CD4-positive, alpha-beta T cell treated with Interleukin-6 for 4 hours (primary cell): ENCODE results near the gene C1QL3.

Source experiments
- DNase-seq: peaks from one replicate; pipeline ENCODE4 v3.0.0-alpha.2; 2020; ENCODE audit warnings: mixed read lengths

Gene C1QL3

GRCh38 chr10:16521311-16522016 lies at the start of gene C1QL3:
C1QL3 (minus strand) TSS chr10:16521879; CDS start chr10:16521065, 814 bp downstream.
- peak; percentile 4 for DNase-seq

- DNase-seq: no peak
Measured at GRCh38 chr10:16570731-16571130, 49.1 kb upstream of the C1QL3 start.

GRCh38 chr10:16566202-16566805 lies 44.6 kb upstream of the C1QL3 start:
- no peak for DNase-seq

GRCh38 chr10:16565604-16566003 lies 43.9 kb upstream of the C1QL3 start:
- no peak for DNase-seq

- no peak for DNase-seq
Measured at GRCh38 chr10:16562891-16563290, 41.2 kb upstream of the C1QL3 start.

- no peak for DNase-seq
Measured at GRCh38 chr10:16559236-16559773, 37.6 kb upstream of the C1QL3 start.

GRCh38 chr10:16547973-16548372 lies 26.3 kb upstream of the C1QL3 start:
- DNase-seq: no peak

GRCh38 chr10:16545116-16545736 lies 23.5 kb upstream of the C1QL3 start:
- no peak for DNase-seq

GRCh38 chr10:16544591-16544990 lies 22.9 kb upstream of the C1QL3 start:
- no peak for DNase-seq

GRCh38 chr10:16544099-16544498 lies 22.4 kb upstream of the C1QL3 start:
- no peak for DNase-seq

GRCh38 chr10:16536155-16536554 lies 14.5 kb upstream of the C1QL3 start:
- DNase-seq: no peak

- DNase-seq: no peak
Measured at GRCh38 chr10:16529853-16530252, 8.2 kb upstream of the C1QL3 start.

GRCh38 chr10:16527452-16527851 lies 5.8 kb upstream of the C1QL3 start:
- DNase-seq: no peak

GRCh38 chr10:16520900-16521299 lies 779 bp downstream of the C1QL3 start:
- peak; percentile 26 for DNase-seq

GRCh38 chr10:16519908-16520861 lies 1.5 kb downstream of the C1QL3 start:
- peak; percentile 9 for DNase-seq

- DNase-seq: no peak
Measured at GRCh38 chr10:16519250-16519907, 2.3 kb downstream of the C1QL3 start.

- no peak for DNase-seq
Measured at GRCh38 chr10:16518822-16519221, 2.9 kb downstream of the C1QL3 start.

GRCh38 chr10:16510843-16511242 lies 10.8 kb downstream of the C1QL3 start:
- no peak for DNase-seq

GRCh38 chr10:16509996-16510395 lies 11.7 kb downstream of the C1QL3 start:
- DNase-seq: no peak

GRCh38 chr10:16505161-16505560 lies 16.5 kb downstream of the C1QL3 start:
- DNase-seq: no peak

GRCh38 chr10:16497911-16498310 lies 23.8 kb downstream of the C1QL3 start:
- DNase-seq: no peak

GRCh38 chr10:16493884-16494536 lies 27.7 kb downstream of the C1QL3 start:
- DNase-seq: no peak
